LNCaP clone FGC (cell line): ENCODE measurements around the gene BABAM2.

Experiments used
- DNase-seq: peaks from one replicate; pipeline ENCODE4 v3.0.0-alpha.2; 2011; ENCODE audit warnings: low read depth
- H3K4me3 ChIP-seq: 2 replicates; pipeline ENCODE4 v1.5.1; 2011; ENCODE audit warnings: mild to moderate bottlenecking, low read depth, low read length, control low read depth
- TF ChIP-seq, protein P1 (sequence below): IDR thresholded peaks from 2 replicates; pipeline ENCODE4 v1.5.1; 2012; ENCODE audit warnings: mild to moderate bottlenecking; ENCODE audit not compliant: control insufficient read depth, insufficient read depth; ENCODE audit errors: extremely low read depth

Gene BABAM2

DNA sequence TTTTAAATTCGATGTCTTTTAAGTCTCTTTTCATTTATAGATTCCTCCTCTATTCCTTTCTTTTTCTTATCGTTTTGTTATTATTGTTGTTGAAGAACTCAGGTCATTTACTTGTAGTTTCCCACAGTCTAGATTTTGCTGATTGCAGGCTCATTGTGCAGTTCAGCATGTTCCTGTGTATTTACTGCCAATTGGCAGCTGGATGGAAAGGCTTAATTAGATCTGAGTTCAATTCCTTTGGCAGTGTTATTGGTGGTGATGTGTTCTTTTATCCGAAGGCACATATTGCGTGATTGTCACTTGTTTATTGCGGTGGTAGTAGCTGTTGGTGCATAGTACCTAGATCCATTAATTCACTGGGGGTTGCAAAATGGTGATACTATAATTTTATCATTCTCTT is 180.7 kb downstream of the BABAM2 start:
- H3K4me3 ChIP-seq: no peak overlapping the region
- TF ChIP-seq, protein P1, sequence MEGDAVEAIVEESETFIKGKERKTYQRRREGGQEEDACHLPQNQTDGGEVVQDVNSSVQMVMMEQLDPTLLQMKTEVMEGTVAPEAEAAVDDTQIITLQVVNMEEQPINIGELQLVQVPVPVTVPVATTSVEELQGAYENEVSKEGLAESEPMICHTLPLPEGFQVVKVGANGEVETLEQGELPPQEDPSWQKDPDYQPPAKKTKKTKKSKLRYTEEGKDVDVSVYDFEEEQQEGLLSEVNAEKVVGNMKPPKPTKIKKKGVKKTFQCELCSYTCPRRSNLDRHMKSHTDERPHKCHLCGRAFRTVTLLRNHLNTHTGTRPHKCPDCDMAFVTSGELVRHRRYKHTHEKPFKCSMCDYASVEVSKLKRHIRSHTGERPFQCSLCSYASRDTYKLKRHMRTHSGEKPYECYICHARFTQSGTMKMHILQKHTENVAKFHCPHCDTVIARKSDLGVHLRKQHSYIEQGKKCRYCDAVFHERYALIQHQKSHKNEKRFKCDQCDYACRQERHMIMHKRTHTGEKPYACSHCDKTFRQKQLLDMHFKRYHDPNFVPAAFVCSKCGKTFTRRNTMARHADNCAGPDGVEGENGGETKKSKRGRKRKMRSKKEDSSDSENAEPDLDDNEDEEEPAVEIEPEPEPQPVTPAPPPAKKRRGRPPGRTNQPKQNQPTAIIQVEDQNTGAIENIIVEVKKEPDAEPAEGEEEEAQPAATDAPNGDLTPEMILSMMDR: no peak
- peak; percentile 74 for DNase-seq

DNA sequence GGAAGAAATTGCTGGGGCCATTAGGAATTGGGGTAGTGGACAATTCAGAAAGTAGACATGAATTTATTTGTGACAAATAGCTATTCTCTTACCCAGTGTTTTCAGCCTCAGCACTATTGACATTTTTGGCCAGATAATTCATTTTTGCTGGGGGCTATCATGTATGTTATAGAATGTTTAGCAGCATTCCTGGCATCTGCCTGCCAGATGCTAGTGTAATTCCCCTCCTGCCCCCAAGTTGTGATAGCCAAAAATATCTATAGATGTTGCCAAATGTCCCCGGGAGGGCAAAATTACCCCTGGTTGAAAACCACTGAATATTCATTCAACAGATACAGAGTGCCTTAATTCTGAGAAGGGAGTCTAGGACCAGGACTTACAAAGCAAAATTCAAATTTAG is 183.6 kb downstream of the BABAM2 start:
- TF ChIP-seq, protein P1: no peak
- no peak for DNase-seq
- no peak overlapping the region for H3K4me3 ChIP-seq

DNA sequence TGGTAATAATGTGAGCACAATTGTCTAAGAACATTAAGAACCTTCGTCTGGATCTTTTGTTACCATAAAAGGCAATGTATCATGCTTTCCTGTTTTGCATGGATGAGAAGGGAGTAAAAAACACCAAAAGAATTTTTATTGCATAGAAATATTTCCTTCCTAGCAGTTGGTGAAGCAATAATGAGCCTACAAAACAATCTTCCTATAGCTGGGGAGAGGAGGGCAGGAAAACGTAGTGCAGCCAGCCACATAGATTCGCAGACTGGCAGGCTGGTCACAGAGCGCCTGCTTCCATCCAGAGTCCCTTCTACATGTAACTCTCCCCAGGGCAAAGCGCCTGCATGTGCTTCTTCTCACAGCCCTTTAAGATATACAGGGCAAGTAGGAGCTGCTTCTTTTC is 190.4 kb downstream of the BABAM2 start:
- H3K4me3 ChIP-seq: no peak overlapping the region
- TF ChIP-seq, protein P1: no peak
- DNase-seq: no peak

DNA sequence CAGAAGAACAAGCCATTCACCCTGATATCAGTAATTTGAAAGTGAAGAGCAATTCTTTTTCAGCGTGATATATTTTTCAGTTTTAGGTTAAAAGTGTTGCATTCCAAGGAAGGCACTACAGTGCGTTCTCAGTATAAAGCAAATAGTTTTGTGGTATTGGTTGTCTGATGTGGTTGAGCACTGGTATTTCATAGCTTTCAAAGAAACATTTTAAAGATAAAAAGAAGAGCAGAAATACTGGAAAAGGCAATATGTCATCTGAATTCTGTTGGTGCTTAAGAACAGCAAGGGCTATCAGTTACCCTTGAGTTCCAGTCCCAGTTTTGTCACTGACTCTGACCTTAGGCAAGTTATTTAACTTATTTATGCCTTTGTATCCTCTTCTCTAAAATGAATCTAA is 191.6 kb downstream of the BABAM2 start:
- TF ChIP-seq, protein P1: no peak
- H3K4me3 ChIP-seq: no peak overlapping the region
- no peak for DNase-seq

DNA sequence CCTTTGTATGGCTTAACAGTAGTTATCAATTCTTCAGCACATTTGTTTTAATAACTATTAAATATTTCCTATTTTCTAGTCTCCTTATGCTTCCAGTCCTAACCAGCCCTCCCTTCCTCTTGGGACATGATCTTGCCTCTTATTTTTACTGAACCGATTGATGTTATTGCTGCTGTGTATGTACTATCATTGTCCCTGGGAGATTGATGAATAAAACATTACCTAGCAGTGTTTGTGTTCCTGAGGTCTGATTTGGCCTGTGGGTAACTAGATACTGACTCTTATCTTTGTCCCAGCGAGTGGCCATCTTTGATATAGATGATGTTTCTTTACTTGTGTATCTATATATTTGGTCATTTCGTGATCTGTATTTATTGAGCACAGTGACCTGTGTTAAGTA is 192.9 kb downstream of the BABAM2 start:
- no peak for DNase-seq
- TF ChIP-seq, protein P1: no peak
- H3K4me3 ChIP-seq: no peak overlapping the region

DNA sequence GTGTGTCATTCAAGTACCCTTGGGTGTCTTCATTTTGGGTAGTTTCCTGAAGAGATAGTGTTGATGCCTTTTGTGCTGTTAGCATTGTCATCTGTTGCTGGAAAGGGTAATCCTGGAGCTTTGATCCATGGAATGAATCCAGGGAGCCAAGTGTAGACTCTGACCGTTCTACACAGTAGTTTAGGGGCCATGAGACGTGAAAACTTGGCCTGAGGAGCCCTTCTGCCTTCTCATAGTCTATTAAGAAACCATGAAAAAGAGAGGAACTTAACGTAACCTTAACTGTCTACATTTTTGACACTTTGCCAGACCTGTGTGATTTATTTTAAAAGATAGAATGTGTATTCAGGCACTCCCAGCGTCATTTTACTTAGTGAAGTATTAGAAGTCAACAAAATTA is 194.0 kb downstream of the BABAM2 start:
- TF ChIP-seq, protein P1: no peak
- no peak overlapping the region for H3K4me3 ChIP-seq
- DNase-seq: no peak

DNA sequence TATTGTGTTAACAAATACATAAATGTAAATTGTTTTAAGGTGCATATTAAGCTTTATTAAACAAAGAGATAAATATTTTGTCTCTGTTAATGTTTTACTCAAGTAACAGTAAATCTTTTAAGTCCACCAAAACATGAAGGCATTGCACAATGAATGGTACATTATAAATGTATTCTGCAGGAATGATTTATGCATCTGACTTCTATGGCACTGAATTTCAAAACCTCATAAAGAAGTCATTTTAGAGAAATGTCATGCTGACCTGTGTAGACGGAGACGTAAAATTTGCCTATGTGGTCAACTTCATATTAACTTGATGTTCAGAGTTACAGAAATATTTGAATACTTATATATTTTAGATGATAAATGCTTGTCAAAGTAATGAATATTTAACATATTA is 194.7 kb downstream of the BABAM2 start:
- TF ChIP-seq, protein P1: no peak
- H3K4me3 ChIP-seq: no peak overlapping the region
- DNase-seq: no peak
